NT2/D1 (cell line): ENCODE measurements around the gene XPC.

ENCODE experiments used
- YY1 ChIP-seq: IDR thresholded peaks from 2 replicates; pipeline ENCODE4 v1.6.1; 2011; ENCODE audit not compliant: insufficient read length, insufficient read depth
- ZNF274 ChIP-seq: IDR thresholded peaks from 2 replicates; pipeline ENCODE4 v1.6.1; 2011; ENCODE audit warnings: mild to moderate bottlenecking, low read depth, low read length

GRCh38 chr3:14152233-14152962 lies 26.0 kb downstream of the XPC start:
- TF ChIP-seq YY1, result no peak
- TF ChIP-seq ZNF274, result no peak
